Measurements from ENCODE around the gene POMGNT2.

The POMGNT2 gene

GRCh38 chr3:43104039-43104438 lies 1.8 kb downstream of the POMGNT2 start:
- no peak for DNase-seq (ENCODE audit: low read depth)
- TF ChIP-seq CTCF (IDR thresholded peaks at IDR 0.05; ENCODE audit: insufficient read depth, low read depth, low read length, missing control alignments) = no peak

DNA sequence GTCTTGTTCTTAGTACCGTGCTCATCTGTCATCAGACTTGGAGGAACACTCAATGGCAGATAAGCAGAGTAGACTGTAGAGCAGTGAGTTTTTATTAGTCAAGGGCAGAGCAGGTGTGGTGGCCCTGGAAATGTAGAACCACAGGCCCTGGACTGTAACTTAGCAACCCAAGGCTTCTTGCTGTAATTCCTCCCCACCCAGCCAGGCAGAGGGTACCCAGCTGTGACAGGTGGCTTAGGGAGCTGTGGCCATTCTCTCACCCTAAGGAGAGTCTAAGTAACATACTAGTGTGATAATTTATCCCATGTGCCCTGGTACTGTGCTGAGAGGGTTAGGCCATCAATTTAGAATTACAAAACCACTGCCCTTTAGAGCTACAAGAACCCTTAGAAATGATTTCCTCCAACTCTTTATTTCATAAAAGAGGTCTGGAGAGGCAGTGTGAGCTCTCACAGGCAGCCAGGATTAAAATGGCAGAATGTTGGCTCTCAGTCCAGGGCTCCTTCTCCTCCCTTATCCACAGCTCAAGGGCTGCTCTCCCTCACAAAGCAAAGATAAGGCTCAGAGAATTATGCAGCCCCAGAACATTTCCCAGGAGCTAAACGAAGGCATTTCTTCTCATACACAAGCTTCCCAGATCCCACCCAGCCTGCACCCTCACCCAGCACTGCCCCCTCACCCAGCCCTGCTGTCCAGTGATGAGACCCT lies 3.0 kb downstream of the POMGNT2 start:
- DNase-seq (ENCODE audit: low read depth) = no peak
- no peak overlapping the region for H3K4me3 ChIP-seq (ENCODE audit: low read depth, low read length)
- no peak for TF ChIP-seq CTCF (IDR thresholded peaks at IDR 0.05; ENCODE audit: insufficient read depth, low read depth, low read length, missing control alignments)

More at GRCh38 chr3:43104039-43104438, 1.8 kb downstream of the POMGNT2 start:
- no peak overlapping the region for H3K4me3 ChIP-seq (ENCODE audit: low read depth, low read length)

GRCh38 chr3:43098761-43099160 lies 7.1 kb downstream of the POMGNT2 start:
- no peak overlapping the region for H3K4me3 ChIP-seq (ENCODE audit: low read depth, low read length)
- no peak for TF ChIP-seq CTCF (IDR thresholded peaks at IDR 0.05; ENCODE audit: insufficient read depth, low read depth, low read length, missing control alignments)
- DNase-seq (ENCODE audit: low read depth) = no peak

DNA sequence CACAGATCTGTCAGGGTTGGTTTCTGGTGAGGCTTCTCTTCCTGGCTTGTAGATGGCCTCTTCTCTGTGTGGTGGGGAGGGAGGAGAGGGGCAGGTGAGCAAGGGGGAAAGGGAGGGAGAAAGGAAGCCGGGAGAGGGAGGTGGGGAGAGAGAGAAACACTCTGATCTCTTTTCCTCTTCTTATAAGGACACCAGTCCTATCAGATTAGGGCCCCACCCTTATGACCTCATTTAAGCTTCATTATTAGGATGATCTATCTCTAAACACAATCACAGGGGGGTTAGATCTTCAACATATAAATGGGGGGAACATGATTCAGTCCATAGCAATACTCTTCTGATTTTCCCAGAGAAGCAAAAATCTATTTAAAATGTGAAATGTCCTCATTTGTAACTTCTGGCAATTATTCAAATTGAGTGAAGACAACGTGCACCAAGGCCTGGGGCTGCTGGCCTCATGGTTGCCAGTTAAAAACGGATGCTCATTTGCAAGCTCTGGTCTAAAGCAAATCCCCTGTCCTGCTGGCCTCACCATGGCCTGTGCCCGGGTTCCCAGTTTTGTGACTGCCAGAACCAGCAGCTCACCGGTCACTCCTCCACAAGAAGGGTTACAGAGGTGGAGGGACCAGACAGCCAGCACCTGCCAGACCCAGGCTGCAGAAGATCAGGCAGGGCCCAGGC lies 8.3 kb downstream of the POMGNT2 start:
- no peak for TF ChIP-seq CTCF (IDR thresholded peaks at IDR 0.05; ENCODE audit: insufficient read depth, low read depth, low read length, missing control alignments)
- DNase-seq (ENCODE audit: low read depth) = no peak
- no peak overlapping the region for H3K4me3 ChIP-seq (ENCODE audit: low read depth, low read length)

DNA sequence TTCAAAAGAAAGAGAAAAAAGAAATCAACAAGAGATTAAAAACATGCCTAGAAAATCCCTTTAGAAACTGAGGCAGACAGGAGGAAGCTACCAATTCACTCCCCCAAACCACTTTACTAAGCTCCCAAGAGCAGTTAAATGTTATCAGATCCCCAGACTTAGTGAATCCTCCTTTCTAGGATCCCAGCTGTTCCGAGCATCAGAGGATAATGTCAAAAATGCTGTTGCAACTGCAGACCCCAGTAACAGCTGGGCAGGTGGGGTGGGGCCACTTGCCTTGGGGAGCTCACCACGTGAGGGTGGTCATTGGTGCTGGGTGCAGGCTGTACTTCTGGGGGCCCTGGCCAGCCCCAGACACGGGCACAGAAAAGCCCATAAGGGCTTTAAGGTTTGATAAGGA lies 9.1 kb downstream of the POMGNT2 start:
- TF ChIP-seq CTCF (IDR thresholded peaks at IDR 0.05; ENCODE audit: insufficient read depth, low read depth, low read length, missing control alignments) = no peak
- H3K4me3 ChIP-seq (ENCODE audit: low read depth, low read length) = no peak overlapping the region

GRCh38 chr3:43095370-43095769 lies 10.5 kb downstream of the POMGNT2 start:
- no peak for TF ChIP-seq CTCF (IDR thresholded peaks at IDR 0.05; ENCODE audit: insufficient read depth, low read depth, low read length, missing control alignments)
- no peak overlapping the region for H3K4me3 ChIP-seq (ENCODE audit: low read depth, low read length)
- DNase-seq (ENCODE audit: low read depth) = no peak

More for the DNA sequence above, 9.1 kb downstream of the POMGNT2 start:
- DNase-seq (ENCODE audit: low read depth) = no peak

All from GM12865 (cell line).